HL-60 (cell line): Measurements from ENCODE around the gene WT1.

Experiments used
- TF ChIP-seq, protein P1 (sequence below): IDR thresholded peaks from one replicate; pipeline ENCODE4 v1.5.1; 2011; ENCODE audit warnings: low read length, control low read depth, inconsistent platforms; ENCODE audit not compliant: insufficient read depth
- TF ChIP-seq, protein P2 (sequence below): IDR thresholded peaks from 2 replicates; pipeline ENCODE4 v1.6.1; 2012; ENCODE audit warnings: low read depth; ENCODE audit not compliant: insufficient replicate concordance

DNA sequence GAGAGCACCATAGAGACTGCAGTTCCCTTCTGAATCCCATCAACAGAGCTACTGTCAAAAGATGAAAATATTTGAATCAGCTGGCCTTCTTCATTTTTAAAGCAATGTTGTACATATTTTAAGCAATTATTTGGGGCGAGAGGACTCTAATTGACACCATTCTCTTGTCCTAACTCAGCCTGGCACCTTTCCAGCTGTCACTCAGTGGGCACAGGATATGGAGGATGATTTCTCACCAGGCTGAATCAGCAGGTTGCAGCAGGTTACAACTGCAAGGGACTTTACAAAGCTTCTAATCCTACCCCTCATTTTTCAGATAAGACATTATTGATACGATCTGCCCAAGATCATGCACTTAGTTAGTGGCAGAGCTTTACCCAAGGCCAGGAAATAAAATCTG is 11.9 kb upstream of the WT1 start:
- TF ChIP-seq, protein P1, sequence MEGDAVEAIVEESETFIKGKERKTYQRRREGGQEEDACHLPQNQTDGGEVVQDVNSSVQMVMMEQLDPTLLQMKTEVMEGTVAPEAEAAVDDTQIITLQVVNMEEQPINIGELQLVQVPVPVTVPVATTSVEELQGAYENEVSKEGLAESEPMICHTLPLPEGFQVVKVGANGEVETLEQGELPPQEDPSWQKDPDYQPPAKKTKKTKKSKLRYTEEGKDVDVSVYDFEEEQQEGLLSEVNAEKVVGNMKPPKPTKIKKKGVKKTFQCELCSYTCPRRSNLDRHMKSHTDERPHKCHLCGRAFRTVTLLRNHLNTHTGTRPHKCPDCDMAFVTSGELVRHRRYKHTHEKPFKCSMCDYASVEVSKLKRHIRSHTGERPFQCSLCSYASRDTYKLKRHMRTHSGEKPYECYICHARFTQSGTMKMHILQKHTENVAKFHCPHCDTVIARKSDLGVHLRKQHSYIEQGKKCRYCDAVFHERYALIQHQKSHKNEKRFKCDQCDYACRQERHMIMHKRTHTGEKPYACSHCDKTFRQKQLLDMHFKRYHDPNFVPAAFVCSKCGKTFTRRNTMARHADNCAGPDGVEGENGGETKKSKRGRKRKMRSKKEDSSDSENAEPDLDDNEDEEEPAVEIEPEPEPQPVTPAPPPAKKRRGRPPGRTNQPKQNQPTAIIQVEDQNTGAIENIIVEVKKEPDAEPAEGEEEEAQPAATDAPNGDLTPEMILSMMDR, result no peak
- TF ChIP-seq, protein P2, sequence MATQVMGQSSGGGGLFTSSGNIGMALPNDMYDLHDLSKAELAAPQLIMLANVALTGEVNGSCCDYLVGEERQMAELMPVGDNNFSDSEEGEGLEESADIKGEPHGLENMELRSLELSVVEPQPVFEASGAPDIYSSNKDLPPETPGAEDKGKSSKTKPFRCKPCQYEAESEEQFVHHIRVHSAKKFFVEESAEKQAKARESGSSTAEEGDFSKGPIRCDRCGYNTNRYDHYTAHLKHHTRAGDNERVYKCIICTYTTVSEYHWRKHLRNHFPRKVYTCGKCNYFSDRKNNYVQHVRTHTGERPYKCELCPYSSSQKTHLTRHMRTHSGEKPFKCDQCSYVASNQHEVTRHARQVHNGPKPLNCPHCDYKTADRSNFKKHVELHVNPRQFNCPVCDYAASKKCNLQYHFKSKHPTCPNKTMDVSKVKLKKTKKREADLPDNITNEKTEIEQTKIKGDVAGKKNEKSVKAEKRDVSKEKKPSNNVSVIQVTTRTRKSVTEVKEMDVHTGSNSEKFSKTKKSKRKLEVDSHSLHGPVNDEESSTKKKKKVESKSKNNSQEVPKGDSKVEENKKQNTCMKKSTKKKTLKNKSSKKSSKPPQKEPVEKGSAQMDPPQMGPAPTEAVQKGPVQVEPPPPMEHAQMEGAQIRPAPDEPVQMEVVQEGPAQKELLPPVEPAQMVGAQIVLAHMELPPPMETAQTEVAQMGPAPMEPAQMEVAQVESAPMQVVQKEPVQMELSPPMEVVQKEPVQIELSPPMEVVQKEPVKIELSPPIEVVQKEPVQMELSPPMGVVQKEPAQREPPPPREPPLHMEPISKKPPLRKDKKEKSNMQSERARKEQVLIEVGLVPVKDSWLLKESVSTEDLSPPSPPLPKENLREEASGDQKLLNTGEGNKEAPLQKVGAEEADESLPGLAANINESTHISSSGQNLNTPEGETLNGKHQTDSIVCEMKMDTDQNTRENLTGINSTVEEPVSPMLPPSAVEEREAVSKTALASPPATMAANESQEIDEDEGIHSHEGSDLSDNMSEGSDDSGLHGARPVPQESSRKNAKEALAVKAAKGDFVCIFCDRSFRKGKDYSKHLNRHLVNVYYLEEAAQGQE, result no peak
